HEK293T (cell line): ENCODE results near the gene FAF2.

ENCODE experiments used
- ARNT ChIP-seq: fragments of 450-650 bp; IDR thresholded peaks from 2 replicates; pipeline ENCODE4 v1.6.1; 2017; ENCODE audit warnings: mild to moderate bottlenecking
- BHLHE40 ChIP-seq: fragments of 450-650 bp; IDR thresholded peaks from 2 replicates; pipeline ENCODE4 v1.6.1; 2016; ENCODE audit warnings: mild to moderate bottlenecking, moderate library complexity, borderline replicate concordance
- ELF4 ChIP-seq: fragments of 450-650 bp; IDR thresholded peaks from 2 replicates; pipeline ENCODE4 v1.6.1; 2017; ENCODE audit warnings: antibody characterized with exemption
- FOXA1 ChIP-seq: fragments of 450-650 bp; IDR thresholded peaks from 2 replicates; pipeline ENCODE4 v1.6.1; 2016; ENCODE audit warnings: mild to moderate bottlenecking
- FOXK2 ChIP-seq: fragments of 450-650 bp; IDR thresholded peaks from 2 replicates; pipeline ENCODE4 v1.6.1; 2016; ENCODE audit warnings: mild to moderate bottlenecking
- FOXM1 ChIP-seq: fragments of 450-650 bp; IDR thresholded peaks from 2 replicates; pipeline ENCODE4 v1.6.1; 2017; ENCODE audit warnings: mild to moderate bottlenecking, borderline replicate concordance
- HDGF ChIP-seq: fragments of 450-650 bp; IDR thresholded peaks from 2 replicates; pipeline ENCODE4 v1.6.1; 2017; ENCODE audit warnings: antibody characterized with exemption, borderline replicate concordance
- L3MBTL2 ChIP-seq: fragments of 450-650 bp; conservative IDR thresholded peaks from 2 replicates; pipeline ENCODE4 v1.6.1; 2016; ENCODE audit warnings: mild to moderate bottlenecking
- LEF1 ChIP-seq: fragments of 450-650 bp; IDR thresholded peaks from 2 replicates; pipeline ENCODE4 v1.6.1; 2017; ENCODE audit warnings: mild to moderate bottlenecking, borderline replicate concordance
- SP1 ChIP-seq: fragments of 450-650 bp; IDR thresholded peaks from 2 replicates; pipeline ENCODE4 v1.6.1; 2017
- SUZ12 ChIP-seq: fragments of 450-650 bp; IDR thresholded peaks from 2 replicates; pipeline ENCODE4 v1.6.1; 2016; ENCODE audit warnings: mild to moderate bottlenecking
- TARDBP ChIP-seq: fragments of 450-650 bp; IDR thresholded peaks from 2 replicates; pipeline ENCODE4 v1.6.1; 2016
- TF ChIP-seq, protein P1 (sequence below): fragments of 450-650 bp; IDR thresholded peaks from 2 replicates; pipeline ENCODE4 v1.6.1; 2016

GRCh38 chr5:176401281-176402205 lies 46.6 kb upstream of the FAF2 start:
- TF ChIP-seq FOXM1 = no peak
- TF ChIP-seq, protein P1, sequence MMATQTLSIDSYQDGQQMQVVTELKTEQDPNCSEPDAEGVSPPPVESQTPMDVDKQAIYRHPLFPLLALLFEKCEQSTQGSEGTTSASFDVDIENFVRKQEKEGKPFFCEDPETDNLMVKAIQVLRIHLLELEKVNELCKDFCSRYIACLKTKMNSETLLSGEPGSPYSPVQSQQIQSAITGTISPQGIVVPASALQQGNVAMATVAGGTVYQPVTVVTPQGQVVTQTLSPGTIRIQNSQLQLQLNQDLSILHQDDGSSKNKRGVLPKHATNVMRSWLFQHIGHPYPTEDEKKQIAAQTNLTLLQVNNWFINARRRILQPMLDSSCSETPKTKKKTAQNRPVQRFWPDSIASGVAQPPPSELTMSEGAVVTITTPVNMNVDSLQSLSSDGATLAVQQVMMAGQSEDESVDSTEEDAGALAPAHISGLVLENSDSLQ = no peak
- no peak for TF ChIP-seq TARDBP
- TF ChIP-seq BHLHE40 = no peak
- TF ChIP-seq SP1 = no peak
- no peak for TF ChIP-seq LEF1
- no peak for TF ChIP-seq SUZ12
- TF ChIP-seq FOXA1 = no peak
- no peak for TF ChIP-seq L3MBTL2
- no peak for TF ChIP-seq HDGF
- TF ChIP-seq FOXK2 = no peak
- no peak for TF ChIP-seq ARNT
- TF ChIP-seq ELF4 = no peak
